Lower leg skin (tissue), 4 donors: ENCODE results near the gene CLASP1. TPM values are rescaled to one million over a fixed set of nuclear protein-coding genes. Genes with fewer than 3 reads are reported as not detected.
"Not testable (repeated sequence)": the region's sequence is repeated elsewhere in the genome, so short reads cannot be mapped to it uniquely, and the experiment has no call there.

Experiments
- DNase-seq, 2 donors: peaks; one replicate each; pipeline ENCODE4 v3.0.0-alpha.2; 2019; ENCODE audit warnings: low spot score in 2 of 2
- H3K4me3 ChIP-seq: fragments of 200-600 bp; sonication (generic); 2 replicates; pipeline ENCODE4 v1.5.1; 2017; ENCODE audit warnings: mild to moderate bottlenecking, low read depth; ENCODE audit not compliant: poor library complexity, severe bottlenecking
- CTCF ChIP-seq, 3 donors: fragments of 450-650 bp; IDR thresholded peaks; one replicate each; pipeline ENCODE4 v1.5.1; 2016; ENCODE audit warnings: antibody characterized with exemption in 3 of 3, mild to moderate bottlenecking in 3 of 3, moderate library complexity in 2 of 3
- POLR2A ChIP-seq, 2 donors: fragments of 450-650 bp; IDR thresholded peaks; one replicate each; pipeline ENCODE4 v1.6.1; 2016 to 2017; ENCODE audit warnings: antibody characterized with exemption in 2 of 2, mild to moderate bottlenecking in 1 of 2, moderate library complexity in 1 of 2
- WGBS, 2 donors: methylation state at CpG; one replicate each; pipeline ENCODE4 v1.1.5; 2018; 5-methylcytosine and 5-hydroxymethylcytosine counted together
- intact Hi-C: fragments of 100-400 bp; cut with DNase I; formaldehyde crosslinking; loops from one replicate; pipeline ENCODE4 v1.15.0; 2023; ENCODE audit warnings: low total_unique reads
- total RNA-seq, 4 donors: library from RNA; depleted of rRNA; stranded (reverse); fragments of >200 nt; gene quantifications; one replicate each; pipeline ENCODE4 v1.1.0, GENCODE V29; 2016

Gene CLASP1
- total RNA-seq, 4 donors from 2014 or later = 56.8 to 88.4 (median 69.0) TPM

GRCh38 chr2:121558329-121558728 lies 90.9 kb downstream of the CLASP1 start:
- no peak for TF ChIP-seq CTCF (IDR thresholded peaks at IDR 0.05)
- TF ChIP-seq POLR2A (IDR thresholded peaks at IDR 0.05) = no peak
- intact Hi-C loops = no loop called here
- 86 to 90% methylated on average over 7 of the region's 7 CpGs for WGBS, 2 donors
- DNase-seq = no peak
- no peak overlapping the region for H3K4me3 ChIP-seq

GRCh38 chr2:121555008-121555407 lies 94.3 kb downstream of the CLASP1 start:
- 88% methylated on average over 7 of the region's 7 CpGs for WGBS, 2 donors
- intact Hi-C loops = no loop called here
- no peak for DNase-seq
- no peak for TF ChIP-seq CTCF (IDR thresholded peaks at IDR 0.05)
- no peak overlapping the region for H3K4me3 ChIP-seq

- DNase-seq = not testable (repeated sequence)
Measured at GRCh38 chr2:121552477-121553180, 96.6 kb downstream of the CLASP1 start.

GRCh38 chr2:121550669-121551068 lies 98.6 kb downstream of the CLASP1 start:
- no peak overlapping the region for H3K4me3 ChIP-seq
- intact Hi-C loops = no loop called here
- TF ChIP-seq CTCF (IDR thresholded peaks at IDR 0.05) (no peak), POLR2A (IDR thresholded peaks at IDR 0.05) (no peak)
- 77 to 81% methylated on average over 2 of the region's 2 CpGs for WGBS, 2 donors
- DNase-seq = no peak

More at GRCh38 chr2:121552477-121553180, 96.6 kb downstream of the CLASP1 start:
- intact Hi-C loops, H3K4me3 ChIP-seq: not testable (repeated sequence)
- 77 to 80% methylated on average over 2 of the region's 2 CpGs for WGBS, 2 donors

- WGBS, 2 donors = 97% methylated on average over 5 of the region's 5 CpGs
- TF ChIP-seq POLR2A (IDR thresholded peaks at IDR 0.05) (no peak), CTCF (IDR thresholded peaks at IDR 0.05) (no peak)
- intact Hi-C loops = no loop called here
- no peak overlapping the region for H3K4me3 ChIP-seq
- no peak for DNase-seq
Measured at GRCh38 chr2:121547646-121548045, 101.6 kb downstream of the CLASP1 start.

- 94 to 96% methylated on average over 2 of the region's 2 CpGs for WGBS, 2 donors
- no peak for TF ChIP-seq POLR2A (IDR thresholded peaks at IDR 0.05)
- TF ChIP-seq CTCF (IDR thresholded peaks at IDR 0.05) = no peak
- DNase-seq = no peak
- H3K4me3 ChIP-seq = no peak overlapping the region
- intact Hi-C loops = no loop called here
Measured at GRCh38 chr2:121545913-121546312, 103.3 kb downstream of the CLASP1 start.
